ENCODE measurements around the gene XRCC6.
"Not testable (repeated sequence)": the region's sequence is repeated elsewhere in the genome, so short reads cannot be mapped to it uniquely, and the experiment has no call there.

Gene XRCC6

DNA sequence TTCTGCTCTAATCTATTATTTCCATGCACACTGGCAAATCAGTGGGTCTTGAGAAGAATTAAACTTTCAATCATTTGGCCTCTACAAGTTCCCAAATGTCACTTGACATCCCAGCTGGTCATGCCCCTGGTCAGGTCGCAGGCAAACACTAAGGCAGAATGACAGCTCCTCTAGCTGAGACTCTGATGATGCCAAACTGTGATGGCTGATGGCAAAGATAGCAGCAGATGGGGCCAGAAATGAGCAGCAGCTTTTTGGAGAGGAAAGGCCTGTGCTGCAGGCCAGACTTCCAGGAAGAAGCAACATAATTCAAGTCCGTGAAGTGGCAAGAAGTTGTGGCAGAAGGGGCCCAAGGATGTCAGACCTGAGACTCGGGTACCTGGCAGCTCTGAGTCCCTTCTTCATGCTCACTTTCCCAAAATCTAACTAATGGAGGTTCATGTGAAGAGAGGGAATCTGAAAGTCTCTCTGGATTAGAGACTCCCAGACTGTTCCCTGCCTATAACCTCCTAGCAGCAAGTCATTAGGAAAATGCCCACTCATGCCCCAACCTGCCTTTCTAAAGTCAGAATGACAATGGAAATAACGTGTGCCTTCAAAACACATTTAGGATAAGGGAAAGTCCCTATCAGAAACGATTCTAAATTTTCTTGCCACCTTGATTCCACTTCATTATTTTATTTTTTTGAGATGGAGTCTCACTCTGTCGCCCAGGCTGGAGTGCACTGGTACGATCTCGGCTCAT lies 22.0 kb upstream of the XRCC6 start:
- no peak for DNase-seq

DNA sequence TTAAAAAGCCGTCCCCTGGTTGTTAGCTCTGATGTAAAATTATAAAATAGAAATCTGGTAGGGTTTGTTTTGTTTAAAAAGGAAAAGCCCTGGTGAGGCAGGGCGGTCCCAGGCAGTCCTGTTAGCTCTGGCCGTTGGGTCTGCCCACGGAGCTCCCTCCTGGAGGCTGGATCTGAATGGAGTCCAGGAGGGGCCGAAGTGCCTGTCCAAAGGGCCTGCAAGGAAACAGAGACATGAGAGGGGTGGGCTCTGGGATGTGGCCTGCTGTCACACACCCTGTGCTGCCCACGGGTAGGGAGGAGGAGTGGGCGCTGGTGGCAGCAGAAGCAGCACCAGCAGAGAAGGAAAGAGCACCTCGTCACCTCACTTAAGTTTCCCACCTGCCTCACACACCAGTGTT lies 20.1 kb upstream of the XRCC6 start:
- DNase-seq, result no peak

DNA sequence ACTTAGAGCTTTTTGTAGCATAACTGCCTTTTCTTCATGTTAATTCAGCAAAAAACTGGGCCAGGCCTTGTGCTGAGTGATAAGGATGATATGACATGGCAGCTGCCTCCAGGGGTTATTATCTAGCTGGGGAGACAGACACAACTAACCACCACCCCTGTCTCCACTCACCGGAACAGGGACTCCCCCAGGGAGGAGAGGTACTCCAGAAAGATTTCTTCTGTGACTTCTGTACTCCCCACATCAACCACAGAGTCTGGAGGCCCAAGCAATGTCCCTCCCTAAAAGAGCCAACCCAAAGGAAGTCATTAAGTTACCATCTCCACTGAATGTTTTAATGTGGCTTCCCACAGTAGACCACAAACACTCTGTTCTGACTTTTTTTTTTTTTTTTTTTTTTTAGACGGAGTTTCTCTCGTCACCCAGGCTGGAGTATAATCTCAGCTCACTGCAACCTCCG lies 17.2 kb upstream of the XRCC6 start:
- no peak for DNase-seq

DNA sequence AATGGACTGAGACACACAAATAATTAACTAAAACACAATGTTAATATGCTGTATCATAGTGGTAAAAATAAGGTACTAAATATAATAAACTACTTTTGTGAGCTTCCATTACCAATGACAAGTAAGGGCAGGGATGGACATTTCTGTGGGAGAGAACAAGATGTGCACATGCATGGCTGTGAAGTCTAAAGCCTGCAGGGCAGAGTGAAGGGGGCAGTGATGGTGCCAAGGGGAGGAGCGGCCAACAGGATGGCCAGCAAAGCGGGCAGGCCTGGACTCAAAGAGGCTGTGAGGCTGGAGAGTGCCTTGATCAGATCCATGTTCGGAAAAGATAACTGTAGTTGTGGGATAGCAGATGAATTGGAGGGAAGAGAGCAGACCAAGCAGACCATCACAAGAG lies 12.7 kb upstream of the XRCC6 start:
- DNase-seq, result no peak

DNA sequence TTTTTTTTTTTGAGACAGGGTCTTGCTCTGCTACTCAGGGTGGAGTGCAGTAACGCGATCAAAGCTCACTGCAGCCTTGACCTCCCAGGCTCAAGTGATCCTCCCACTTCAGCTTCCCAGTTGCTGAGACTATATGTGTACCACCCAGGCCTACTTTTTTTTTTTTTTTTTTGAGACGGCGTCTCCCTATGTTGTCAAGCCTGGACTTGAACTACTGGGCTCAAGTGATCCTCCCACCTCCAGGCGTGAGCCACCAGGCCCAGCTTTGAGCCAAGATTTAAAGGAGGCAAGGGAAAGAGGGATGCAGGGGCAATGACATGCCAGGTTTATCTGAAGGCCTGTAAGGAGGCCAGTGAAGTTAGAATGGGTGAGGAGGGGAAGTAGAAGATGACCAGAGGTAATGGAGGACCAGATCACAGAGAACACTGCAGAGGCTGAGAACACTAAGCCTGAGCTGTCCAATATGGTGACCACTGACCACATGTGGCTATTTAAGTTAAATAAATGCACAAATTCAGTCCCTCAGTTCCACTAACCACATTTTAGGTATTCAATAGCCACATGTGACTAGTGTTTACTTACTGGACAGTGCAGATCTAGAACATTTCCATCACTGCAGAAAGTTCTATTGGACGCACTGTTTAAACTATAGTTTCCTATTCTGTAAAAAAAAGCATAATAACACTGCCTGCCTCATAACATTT lies 8.3 kb upstream of the XRCC6 start:
- DNase-seq, result no peak

DNA sequence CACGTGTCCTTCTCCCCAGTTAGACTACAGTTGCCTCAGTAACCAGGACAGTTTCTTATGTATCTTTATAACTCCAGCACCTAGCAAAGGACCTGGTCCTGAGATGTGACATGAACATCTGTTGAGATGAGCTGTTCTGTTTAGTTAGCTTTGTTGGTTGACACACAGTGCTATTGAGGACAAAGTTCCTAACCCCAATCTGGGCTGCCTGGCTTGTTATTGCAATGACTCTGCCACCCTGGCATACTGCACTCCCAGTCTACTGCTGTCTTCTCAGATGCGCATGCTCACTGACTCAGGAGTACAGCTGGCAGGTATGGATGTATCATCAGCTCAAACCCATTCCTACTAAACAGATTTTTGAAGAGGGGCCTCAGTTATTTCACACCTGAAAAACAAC lies 7.6 kb upstream of the XRCC6 start:
- no peak for DNase-seq

DNA sequence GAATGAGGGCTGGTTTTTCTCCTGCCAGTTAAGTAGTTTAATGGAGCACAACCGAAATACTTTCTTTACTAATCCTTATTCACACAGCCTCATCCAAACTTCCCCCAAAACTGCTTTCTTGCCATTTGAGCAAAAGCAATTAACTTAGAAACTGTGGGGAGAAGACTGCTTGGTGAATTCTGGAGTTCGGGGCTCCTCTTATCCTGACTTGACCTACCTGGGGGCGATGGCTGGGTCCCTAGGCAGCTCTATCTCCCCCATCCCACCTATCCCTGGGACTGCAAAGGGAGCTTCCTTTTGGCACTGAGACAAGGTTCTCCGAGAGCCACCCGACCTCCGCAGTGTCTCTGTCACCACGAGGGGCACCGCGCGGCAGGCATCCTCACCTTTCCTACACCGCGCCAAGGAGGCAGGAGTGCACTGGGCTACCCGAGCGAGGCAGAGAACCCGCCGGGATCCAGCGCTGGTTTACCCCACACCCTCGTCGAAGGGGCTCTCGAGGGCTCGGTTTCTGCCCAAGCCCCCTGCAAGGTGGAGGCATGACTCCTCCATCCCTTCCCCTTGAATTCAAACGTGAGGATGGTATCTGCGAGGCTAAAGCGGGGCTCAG lies 1.0 kb upstream of the XRCC6 start:
- DNase-seq, result peak; percentile 34

DNA sequence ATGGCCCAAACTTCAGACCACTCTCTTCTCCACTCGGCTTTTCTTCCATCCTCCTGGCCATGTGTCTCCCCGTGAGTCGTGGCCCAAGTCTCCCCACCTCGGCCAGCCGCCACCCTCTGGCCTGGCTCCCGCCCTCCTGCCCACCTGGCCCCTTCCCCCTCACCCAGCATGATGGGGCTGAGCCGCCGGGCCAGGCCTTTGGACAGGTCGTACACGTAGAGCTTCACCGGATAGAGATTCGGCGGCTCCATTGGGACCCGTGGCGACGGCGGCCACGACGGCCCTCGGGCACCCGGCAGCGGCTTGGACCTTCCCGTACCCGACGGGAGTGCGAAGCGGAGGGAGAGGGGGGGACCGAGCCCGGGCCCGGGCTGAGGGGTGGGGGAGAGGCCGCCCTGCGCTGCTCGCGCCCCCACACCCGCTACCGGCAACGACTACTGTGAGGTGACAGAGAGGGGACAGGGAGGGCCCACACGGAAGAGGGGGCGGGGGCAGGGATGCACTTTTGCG lies 451 bp upstream of the XRCC6 start, which contains the start of gene DESI1:
Gene DESI1 (minus strand): TSS at position 455 of the 510 bp plus-strand sequence. CDS start 204 bp downstream, at position 251.
- DNase-seq, result no peak

DNA sequence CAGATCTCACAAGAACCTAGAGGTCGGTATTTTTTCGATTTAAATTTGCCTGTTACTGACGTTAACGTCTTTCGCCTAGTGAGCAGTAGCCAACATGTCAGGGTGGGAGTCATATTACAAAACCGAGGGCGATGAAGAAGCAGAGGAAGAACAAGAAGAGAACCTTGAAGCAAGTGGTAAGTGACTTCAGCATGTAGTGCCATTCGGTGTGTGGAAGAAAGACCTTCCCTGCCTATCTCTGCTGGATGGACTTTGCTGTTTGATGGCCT lies 750 bp downstream of the XRCC6 start:
- no peak for DNase-seq

DNA sequence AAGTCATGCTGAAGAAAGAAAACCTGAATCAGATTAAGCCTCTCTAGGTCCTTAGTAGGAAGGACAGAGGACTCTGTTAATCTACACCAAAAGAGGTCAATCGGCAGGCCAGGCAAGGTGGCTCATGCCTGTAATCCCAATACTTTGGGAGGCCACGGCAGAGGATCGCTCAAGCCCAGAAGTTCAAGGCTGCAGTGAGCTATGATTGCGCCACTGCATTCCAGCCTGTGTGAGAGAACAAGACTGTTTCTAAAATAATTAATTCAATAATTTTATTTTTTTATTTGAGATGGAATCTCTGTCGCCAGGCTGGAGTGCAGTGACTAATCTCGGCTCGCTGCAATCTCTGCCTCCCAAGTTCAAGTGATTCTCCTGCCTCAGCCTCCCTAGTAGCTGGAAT lies 4.5 kb downstream of the XRCC6 start:
- DNase-seq, result no peak

DNA sequence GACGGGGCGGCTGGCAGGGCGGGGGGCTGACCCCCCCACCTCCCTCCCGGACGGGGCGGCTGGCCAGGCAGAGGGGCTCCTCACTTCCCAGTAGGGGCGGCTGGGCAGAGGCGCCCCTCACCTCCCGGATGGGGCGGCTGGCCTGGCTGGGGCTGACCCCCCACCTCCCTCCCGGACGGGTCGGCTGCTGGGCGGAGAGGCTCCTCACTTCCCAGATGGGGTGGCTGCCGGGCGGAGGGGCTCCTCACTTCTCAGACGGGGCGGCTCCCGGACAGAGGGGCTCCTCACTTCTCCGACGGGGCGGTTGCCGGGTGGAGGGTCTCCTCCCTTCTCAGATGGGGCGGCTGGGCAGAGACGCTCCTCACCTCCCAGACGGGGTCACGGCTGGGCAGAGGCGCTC lies 10.0 kb downstream of the XRCC6 start:
- not testable (repeated sequence) for DNase-seq

DNA sequence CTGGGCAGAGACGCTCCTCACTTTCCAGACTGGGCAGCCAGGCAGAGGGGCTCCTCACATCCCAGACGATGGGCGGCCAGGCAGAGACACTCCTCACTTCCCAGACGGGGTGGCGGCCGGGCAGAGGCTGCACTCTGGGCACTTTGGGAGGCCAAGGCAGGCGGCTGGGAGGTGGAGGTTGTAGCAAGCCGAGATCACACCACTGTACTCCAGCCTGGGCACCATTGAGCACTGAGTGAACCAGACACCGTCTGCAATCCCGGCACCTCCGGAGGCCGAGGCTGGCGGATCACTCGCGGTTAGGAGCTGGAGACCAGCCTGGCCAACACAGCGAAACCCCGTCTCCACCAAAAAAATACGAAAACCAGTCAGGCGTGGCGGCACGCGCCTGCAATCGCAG lies 10.5 kb downstream of the XRCC6 start:
- not testable (repeated sequence) for DNase-seq

DNA sequence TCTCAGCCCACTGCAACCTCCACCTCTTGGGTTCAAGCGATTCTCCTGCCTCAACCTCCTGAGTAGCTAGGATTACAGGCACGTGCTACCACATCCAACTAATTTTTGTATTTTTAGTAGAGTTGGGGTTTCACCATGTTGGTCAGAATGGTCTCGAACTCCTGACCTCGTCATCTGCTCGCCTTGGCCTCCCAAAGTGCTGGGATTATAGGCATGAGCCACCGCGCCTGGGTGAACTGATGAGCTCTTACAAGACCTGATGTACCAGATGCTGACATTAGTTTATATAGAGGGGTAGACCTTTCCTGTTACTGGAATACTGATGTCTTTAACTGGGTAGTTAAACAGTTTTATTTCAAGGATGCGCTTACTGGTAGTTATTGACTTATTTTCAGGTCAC lies 13.5 kb downstream of the XRCC6 start:
- DNase-seq, result not testable (repeated sequence)

DNA sequence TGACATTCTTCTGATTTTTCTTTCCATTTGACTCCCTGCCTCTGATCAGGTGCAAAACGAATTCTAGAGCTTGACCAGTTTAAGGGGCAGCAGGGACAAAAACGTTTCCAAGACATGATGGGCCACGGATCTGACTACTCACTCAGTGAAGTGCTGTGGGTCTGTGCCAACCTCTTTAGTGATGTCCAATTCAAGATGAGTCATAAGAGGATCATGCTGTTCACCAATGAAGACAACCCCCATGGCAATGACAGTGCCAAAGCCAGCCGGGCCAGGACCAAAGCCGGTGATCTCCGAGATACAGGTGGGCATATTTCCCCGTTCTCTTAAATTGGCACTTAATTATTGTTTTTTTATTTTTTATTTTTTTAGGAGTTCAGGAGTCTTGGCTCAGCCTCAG lies 15.4 kb downstream of the XRCC6 start:
- peak; percentile 21 for DNase-seq

DNA sequence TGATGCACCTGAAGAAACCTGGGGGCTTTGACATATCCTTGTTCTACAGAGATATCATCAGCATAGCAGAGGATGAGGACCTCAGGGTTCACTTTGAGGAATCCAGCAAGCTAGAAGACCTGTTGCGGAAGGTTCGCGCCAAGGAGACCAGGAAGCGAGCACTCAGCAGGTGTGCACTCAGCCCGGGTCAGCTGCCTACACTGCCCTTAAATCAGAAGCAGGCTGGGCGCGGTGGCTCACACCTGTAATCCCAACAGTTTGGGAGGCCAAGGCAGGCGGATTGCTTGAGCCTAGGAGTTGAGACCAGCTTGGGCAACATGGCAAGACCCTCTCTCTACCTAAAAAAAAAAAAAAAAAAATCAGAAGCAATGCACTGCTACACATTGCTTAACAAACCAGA lies 16.5 kb downstream of the XRCC6 start:
- DNase-seq, result not testable (repeated sequence)

DNA sequence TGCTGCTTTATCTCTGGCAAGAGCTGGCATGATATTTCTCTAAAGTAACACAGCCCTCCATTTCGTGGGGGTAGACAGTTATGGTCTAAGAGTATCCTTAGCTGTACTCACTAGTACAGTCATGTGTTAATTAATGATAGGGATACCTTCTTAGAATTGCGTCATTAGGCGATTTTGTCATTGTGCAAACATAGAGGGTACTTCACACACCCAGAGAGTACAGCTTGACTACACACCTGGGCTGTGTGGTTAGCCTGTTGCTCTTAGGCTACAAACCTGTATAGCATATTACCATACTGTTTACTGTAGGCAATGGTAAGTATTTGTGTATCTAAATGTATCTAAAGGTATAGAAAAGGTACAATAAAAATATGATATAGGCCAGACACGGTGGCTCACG lies 17.0 kb downstream of the XRCC6 start:
- peak; percentile 82 for DNase-seq

DNA sequence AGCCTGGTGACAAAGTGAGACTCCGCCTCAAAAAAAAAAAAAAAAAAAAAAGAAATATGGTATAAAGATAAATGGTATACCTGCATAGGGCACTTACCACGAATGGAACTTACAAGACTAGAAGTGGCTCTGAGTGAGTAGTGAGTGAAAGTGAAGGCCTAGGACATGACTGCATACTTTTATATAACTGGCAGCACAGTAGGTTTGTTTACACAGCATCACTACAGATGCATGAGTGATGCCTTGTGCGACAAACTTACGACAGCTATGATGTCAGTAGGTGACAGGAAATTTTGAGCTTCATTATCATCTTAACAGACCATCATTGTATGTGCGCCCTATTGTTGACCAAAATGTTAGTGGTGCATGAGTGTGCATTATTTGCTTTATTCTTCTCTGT lies 17.7 kb downstream of the XRCC6 start:
- peak; percentile 55 for DNase-seq

DNA sequence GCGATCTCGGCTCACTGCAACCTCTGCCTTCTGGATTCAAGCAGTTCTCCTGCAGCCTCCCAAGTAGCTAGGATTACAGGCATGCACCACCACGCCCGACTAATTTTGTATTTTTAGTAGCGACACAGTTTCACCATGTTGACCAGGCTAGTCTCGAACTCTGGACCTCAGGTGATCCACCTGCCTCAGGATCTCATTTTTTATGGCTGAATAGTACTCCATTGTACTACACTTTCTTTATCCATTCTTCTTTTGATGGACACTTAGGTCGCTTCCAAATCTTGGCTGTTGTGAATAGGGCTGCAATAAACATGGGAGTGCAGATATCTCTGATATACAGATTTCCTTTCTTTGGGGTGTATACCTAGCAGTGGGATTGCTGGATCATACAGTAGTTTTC lies 20.8 kb downstream of the XRCC6 start:
- no peak for DNase-seq

DNA sequence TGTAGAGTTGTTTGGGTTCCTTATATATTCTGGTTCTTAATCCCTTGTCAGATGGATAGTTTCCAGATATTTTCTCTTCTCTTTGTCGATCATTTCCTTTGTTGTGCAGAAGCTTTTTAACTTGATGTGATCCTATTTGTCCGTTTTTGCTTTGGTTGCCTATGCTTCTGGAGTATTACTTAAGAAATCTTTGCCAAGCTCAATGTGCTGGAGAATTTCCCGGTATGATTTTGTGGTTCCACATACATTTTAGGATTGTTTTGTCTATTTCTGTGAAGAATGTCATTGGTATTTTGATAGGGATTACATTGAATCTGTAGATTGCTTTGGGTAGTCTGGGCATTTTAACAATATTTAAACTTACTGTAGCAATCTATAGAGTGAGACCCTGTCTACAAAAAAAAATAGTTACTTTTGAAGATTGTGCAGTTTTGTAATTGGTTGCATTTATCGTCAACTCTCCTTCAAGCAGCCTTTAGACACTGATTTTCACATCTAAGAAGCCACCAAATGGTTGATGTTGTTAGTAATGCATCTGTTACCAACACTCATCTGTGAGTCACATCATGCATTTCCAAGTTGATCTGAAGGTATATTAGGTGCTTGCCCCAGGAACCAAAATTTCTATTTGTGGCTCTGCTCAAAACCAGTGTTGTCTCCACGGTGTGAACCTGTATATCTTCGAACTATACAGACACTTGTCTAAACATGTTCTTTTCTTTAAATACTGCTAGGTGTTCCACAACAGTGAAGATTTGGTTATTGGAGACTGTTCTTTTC lies 21.4 kb downstream of the XRCC6 start:
- no peak for DNase-seq

DNA sequence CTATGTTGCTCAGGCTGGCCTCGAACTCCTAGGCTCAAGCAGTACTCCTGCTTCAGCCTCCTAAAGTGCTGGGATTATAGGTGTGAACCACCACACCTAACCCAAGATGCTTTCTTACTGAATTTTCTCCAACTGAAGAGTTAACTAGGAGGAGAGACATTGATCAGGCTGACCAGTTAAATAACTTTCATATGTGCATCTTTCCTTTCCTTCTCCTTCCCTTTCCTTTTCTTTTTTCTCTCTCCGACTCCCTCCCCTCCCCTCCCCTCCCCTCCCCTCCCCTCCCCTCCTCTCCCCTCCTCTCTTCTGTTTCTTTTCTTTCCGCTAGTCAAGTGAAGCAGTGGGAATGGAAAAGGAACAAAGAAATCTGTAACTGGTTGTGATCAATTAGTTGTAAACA lies 26.7 kb downstream of the XRCC6 start:
- DNase-seq, result no peak

DNA sequence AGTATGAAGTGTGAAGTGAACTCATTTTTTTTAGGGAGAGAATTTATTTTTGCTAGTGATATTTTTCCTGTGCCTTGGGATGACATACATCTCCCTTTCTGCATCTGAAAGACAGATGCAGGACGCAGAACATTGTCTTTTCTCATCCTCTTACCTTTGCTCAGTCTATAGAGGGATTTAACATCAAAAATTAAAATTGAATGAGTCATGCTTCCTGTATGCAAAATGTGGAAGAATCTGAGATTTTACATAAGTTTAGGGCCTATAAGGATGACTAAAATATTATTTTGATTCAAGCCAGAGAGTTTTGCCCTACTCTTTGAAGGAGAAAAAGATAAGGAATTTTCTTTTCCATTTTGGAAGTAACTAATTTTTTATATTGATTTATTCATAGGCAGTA lies 27.3 kb downstream of the XRCC6 start:
- no peak for DNase-seq

DNA sequence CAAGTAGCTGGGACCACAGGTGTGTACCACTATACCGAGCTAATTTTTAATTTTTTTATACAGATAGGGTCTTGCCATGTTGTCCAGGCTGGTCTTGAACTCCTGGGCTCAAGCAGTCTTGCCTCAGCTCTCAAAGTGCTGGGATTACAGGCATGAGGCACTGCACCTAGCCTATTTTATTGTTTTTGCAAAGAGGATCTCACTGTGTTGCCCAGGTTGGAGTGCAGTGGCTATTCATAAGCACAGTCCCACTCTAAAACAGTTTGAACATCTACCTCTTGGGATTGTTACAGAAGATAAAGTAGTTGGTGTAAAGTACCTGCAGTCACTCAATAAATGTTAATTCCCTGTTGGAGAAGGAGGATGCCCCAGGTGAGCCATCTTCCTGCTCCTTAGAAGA lies 29.1 kb downstream of the XRCC6 start:
- no peak for DNase-seq

DNA sequence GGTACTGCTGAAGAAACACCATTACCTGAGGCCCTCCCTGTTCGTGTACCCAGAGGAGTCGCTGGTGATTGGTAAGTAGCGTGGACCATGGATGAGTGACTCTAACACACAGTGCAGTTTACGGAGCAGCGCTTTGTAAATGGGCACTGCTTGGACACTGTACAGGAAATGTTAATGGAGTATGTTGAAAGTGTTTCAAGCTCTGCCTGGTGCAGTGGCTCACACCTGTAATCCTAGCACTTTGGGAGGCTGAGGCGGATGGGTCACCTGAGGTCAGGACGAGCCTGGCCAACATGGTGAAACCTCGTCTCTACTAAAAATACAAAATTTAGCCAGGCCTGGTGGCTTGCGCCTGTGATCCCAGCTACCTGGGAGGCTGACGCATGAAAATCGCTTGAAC lies 29.7 kb downstream of the XRCC6 start:
- no peak for DNase-seq

All from NCI-H2029 (cell line).